Fibroblast of skin of back (primary cell): Measurements from ENCODE around the gene MYPOP.
"Not testable (repeated sequence)": the region's sequence is repeated elsewhere in the genome, so short reads cannot be mapped to it uniquely, and the experiment has no call there.

ENCODE experiments used
- DNase-seq: peaks from one replicate; pipeline ENCODE4 v3.0.0-alpha.2; 2013

MYPOP gene

GRCh38 chr19:45906221-45906620, 3.8 kb upstream of the MYPOP start:
- DNase-seq, result no peak

- no peak for DNase-seq
These were observed 2.6 kb upstream of the MYPOP start for GRCh38 chr19:45905011-45905410.

GRCh38 chr19:45902651-45903625, 525 bp upstream of the MYPOP start:
- peak; percentile 95 for DNase-seq

- peak; percentile 18 for DNase-seq
These were observed 941 bp downstream of the MYPOP start for GRCh38 chr19:45901432-45901911.

GRCh38 chr19:45900738-45901431, 1.5 kb downstream of the MYPOP start:
- no peak for DNase-seq

GRCh38 chr19:45899919-45900589, 2.4 kb downstream of the MYPOP start:
- DNase-seq, result no peak

- DNase-seq, result no peak
These were observed 3.2 kb downstream of the MYPOP start for GRCh38 chr19:45899253-45899652.

- DNase-seq, result no peak
These were observed 5.1 kb downstream of the MYPOP start for GRCh38 chr19:45897261-45897812.

- not testable (repeated sequence) for DNase-seq
These were observed 6.3 kb downstream of the MYPOP start for GRCh38 chr19:45895983-45896599.

- DNase-seq, result no peak
These were observed 6.9 kb downstream of the MYPOP start for GRCh38 chr19:45895519-45895972.

GRCh38 chr19:45890877-45891276, 11.5 kb downstream of the MYPOP start:
- DNase-seq, result no peak

- no peak for DNase-seq
These were observed 13.1 kb downstream of the MYPOP start for GRCh38 chr19:45889210-45889885.

- DNase-seq, result no peak
These were observed 15.2 kb downstream of the MYPOP start for GRCh38 chr19:45887200-45887710.

GRCh38 chr19:45886427-45887199, 15.8 kb downstream of the MYPOP start:
- peak; percentile 94 for DNase-seq

GRCh38 chr19:45885556-45886426, 16.6 kb downstream of the MYPOP start, which contains the start of gene IRF2BP1:
IRF2BP1 (minus strand) TSS chr19:45886141; CDS start chr19:45885774, 367 bp downstream.
- DNase-seq, result peak; percentile 93

- DNase-seq, result peak; percentile 28
These were observed 17.5 kb downstream of the MYPOP start for GRCh38 chr19:45884682-45885555.

GRCh38 chr19:45883881-45884681, 18.3 kb downstream of the MYPOP start:
- no peak for DNase-seq
